Karpas-422 (cell line): Measurements from ENCODE around the gene TBX5. TPM values are rescaled to one million over a fixed set of nuclear protein-coding genes. Genes with fewer than 3 reads are reported as not detected.

Experiments used
- DNase-seq: peaks from one replicate; pipeline ENCODE4 v3.0.0-alpha.2; 2015
- H2AFZ ChIP-seq: fragments of 200-600 bp; sonication (generic); 2 replicates; pipeline ENCODE4 v1.6.1; 2014; ENCODE audit warnings: antibody characterized with exemption, low read length, mixed read lengths
- H3K27ac ChIP-seq: fragments of 200-600 bp; sonication (generic); 2 replicates; pipeline ENCODE4 v1.5.1; 2014; ENCODE audit warnings: mild to moderate bottlenecking, low read length, moderate library complexity
- H3K27me3 ChIP-seq: fragments of 200-600 bp; sonication (generic); 2 replicates; pipeline ENCODE4 v1.6.1; 2014; ENCODE audit warnings: low read length, mixed read lengths
- H3K36me3 ChIP-seq: fragments of 200-600 bp; sonication (generic); 2 replicates; pipeline ENCODE4 v1.6.1; 2014; ENCODE audit warnings: low read length, mixed read lengths; ENCODE audit not compliant: insufficient read depth
- H3K4me1 ChIP-seq: fragments of 200-600 bp; sonication (generic); 2 replicates; pipeline ENCODE4 v1.6.1; 2014; ENCODE audit warnings: mild to moderate bottlenecking, low read length, mixed read lengths
- H3K4me2 ChIP-seq: fragments of 200-600 bp; sonication (generic); 2 replicates; pipeline ENCODE4 v1.6.1; 2014; ENCODE audit warnings: low read length, low read depth, mild to moderate bottlenecking; ENCODE audit not compliant: poor library complexity, severe bottlenecking
- H3K4me3 ChIP-seq: fragments of 200-600 bp; sonication (generic); 2 replicates; pipeline ENCODE4 v1.5.1; 2014; ENCODE audit warnings: mild to moderate bottlenecking, antibody characterized with exemption, low read length, mixed read lengths
- H3K79me2 ChIP-seq: fragments of 200-600 bp; sonication (generic); 2 replicates; pipeline ENCODE4 v1.6.1; 2014; ENCODE audit warnings: mild to moderate bottlenecking, low read length, mixed read lengths
- H3K9ac ChIP-seq: fragments of 200-600 bp; sonication (generic); 2 replicates; pipeline ENCODE4 v1.6.0; 2014; ENCODE audit warnings: low read length
- H3K9me2 ChIP-seq: fragments of 200-600 bp; sonication (generic), shearing (Covaris generic); replicated peaks from 2 replicates; pipeline ENCODE4 v1.6.0; 2014; ENCODE audit warnings: mild to moderate bottlenecking, low read length, moderate library complexity; ENCODE audit not compliant: insufficient read depth
- H3K9me3 ChIP-seq: fragments of 300-700, 200-600 bp; sonication (generic); 2 replicates; pipeline ENCODE4 v1.6.1; 2014; ENCODE audit warnings: low read length, mixed read lengths
- H4K20me1 ChIP-seq: fragments of 200-600 bp; sonication (generic); 2 replicates; pipeline ENCODE4 v1.6.1; 2014; ENCODE audit warnings: mild to moderate bottlenecking, antibody characterized with exemption, low read length, low read depth; ENCODE audit not compliant: insufficient read depth
- total RNA-seq: library from RNA; depleted of rRNA; stranded (reverse); fragments of >200 nt; shearing (Covaris generic); gene quantifications from 2 replicates; pipeline ENCODE4 v1.2.3, GENCODE V29; 2014; ENCODE audit warnings: low replicate concordance

TBX5 gene
- total RNA-seq, 1 experiment from 2014 or later, result not detected

- Histone ChIP-seq H2AFZ (no peak overlapping the region), H3K9ac (no peak overlapping the region), H3K4me2 (no peak overlapping the region), H3K36me3 (no peaks in the 10 kb centered on the region), H4K20me1 (no peaks in the 10 kb centered on the region), H3K27ac (no peak overlapping the region), H3K27me3 (no peaks in the 10 kb centered on the region), H3K4me3 (no peak overlapping the region), H3K9me3 (no peaks in the 10 kb centered on the region), H3K9me2 (no peaks in the 10 kb centered on the region), H3K4me1 (no peaks in the 10 kb centered on the region), H3K79me2 (no peaks in the 10 kb centered on the region)
- no peak for DNase-seq
Observed at GRCh38 chr12:114445401-114446323, 39.7 kb upstream of the TBX5 start.

- no peak overlapping the region for H3K4me3 ChIP-seq
- H3K9me3 ChIP-seq, result no peaks in the 10 kb centered on the region
- no peak overlapping the region for H2AFZ ChIP-seq
- no peak overlapping the region for H3K9ac ChIP-seq
- no peak for DNase-seq
- no peaks in the 10 kb centered on the region for H3K79me2 ChIP-seq
- no peaks in the 10 kb centered on the region for H3K9me2 ChIP-seq
- H3K27me3 ChIP-seq, result no peaks in the 10 kb centered on the region
- no peaks in the 10 kb centered on the region for H4K20me1 ChIP-seq
- H3K4me2 ChIP-seq, result no peak overlapping the region
- H3K4me1 ChIP-seq, result no peaks in the 10 kb centered on the region
- no peak overlapping the region for H3K27ac ChIP-seq
- no peaks in the 10 kb centered on the region for H3K36me3 ChIP-seq
Observed at GRCh38 chr12:114444422-114445279, 38.7 kb upstream of the TBX5 start.

GRCh38 chr12:114443607-114444421 lies 37.9 kb upstream of the TBX5 start:
- no peaks in the 10 kb centered on the region for H3K9me3 ChIP-seq
- no peak overlapping the region for H3K27ac ChIP-seq
- no peak overlapping the region for H3K4me2 ChIP-seq
- no peaks in the 10 kb centered on the region for H3K27me3 ChIP-seq
- no peaks in the 10 kb centered on the region for H3K9me2 ChIP-seq
- no peaks in the 10 kb centered on the region for H3K4me1 ChIP-seq
- no peak overlapping the region for H2AFZ ChIP-seq
- H3K4me3 ChIP-seq, result no peak overlapping the region
- no peak for DNase-seq
- no peaks in the 10 kb centered on the region for H3K36me3 ChIP-seq
- H3K9ac ChIP-seq, result no peak overlapping the region
- H4K20me1 ChIP-seq, result no peaks in the 10 kb centered on the region
- no peaks in the 10 kb centered on the region for H3K79me2 ChIP-seq

- DNase-seq, result no peak
- no peak overlapping the region for H3K27ac ChIP-seq
- H4K20me1 ChIP-seq, result no peaks in the 10 kb centered on the region
- H3K9ac ChIP-seq, result no peak overlapping the region
- H2AFZ ChIP-seq, result no peak overlapping the region
- no peaks in the 10 kb centered on the region for H3K9me2 ChIP-seq
- H3K9me3 ChIP-seq, result no peaks in the 10 kb centered on the region
- no peak overlapping the region for H3K4me3 ChIP-seq
- H3K27me3 ChIP-seq, result no peaks in the 10 kb centered on the region
- no peak overlapping the region for H3K4me2 ChIP-seq
- no peaks in the 10 kb centered on the region for H3K36me3 ChIP-seq
- H3K4me1 ChIP-seq, result no peaks in the 10 kb centered on the region
- H3K79me2 ChIP-seq, result no peaks in the 10 kb centered on the region
Observed at GRCh38 chr12:114442578-114442977, 36.6 kb upstream of the TBX5 start.

GRCh38 chr12:114441545-114441944 lies 35.6 kb upstream of the TBX5 start:
- DNase-seq, result no peak
- H4K20me1 ChIP-seq, result no peaks in the 10 kb centered on the region
- no peak overlapping the region for H3K4me2 ChIP-seq
- H3K27ac ChIP-seq, result no peak overlapping the region
- no peak overlapping the region for H3K9ac ChIP-seq
- no peaks in the 10 kb centered on the region for H3K79me2 ChIP-seq
- H3K4me3 ChIP-seq, result no peak overlapping the region
- H3K4me1 ChIP-seq, result no peaks in the 10 kb centered on the region
- no peaks in the 10 kb centered on the region for H3K36me3 ChIP-seq
- no peak overlapping the region for H2AFZ ChIP-seq
- H3K9me2 ChIP-seq, result no peaks in the 10 kb centered on the region
- H3K27me3 ChIP-seq, result no peaks in the 10 kb centered on the region
- no peaks in the 10 kb centered on the region for H3K9me3 ChIP-seq

- Histone ChIP-seq H3K9me3 (no peaks in the 10 kb centered on the region), H3K4me1 (no peaks in the 10 kb centered on the region), H3K4me3 (no peak overlapping the region), H3K36me3 (no peaks in the 10 kb centered on the region), H3K9me2 (no peaks in the 10 kb centered on the region), H2AFZ (no peak overlapping the region), H3K27ac (no peak overlapping the region), H4K20me1 (no peaks in the 10 kb centered on the region), H3K79me2 (no peaks in the 10 kb centered on the region), H3K27me3 (no peaks in the 10 kb centered on the region), H3K9ac (no peak overlapping the region), H3K4me2 (no peak overlapping the region)
- DNase-seq, result no peak
Observed at GRCh38 chr12:114441039-114441383, 35.1 kb upstream of the TBX5 start.

GRCh38 chr12:114440270-114441038 lies 34.5 kb upstream of the TBX5 start:
- Histone ChIP-seq H3K27ac (no peak overlapping the region), H3K27me3 (no peaks in the 10 kb centered on the region), H3K4me1 (no peaks in the 10 kb centered on the region), H3K9ac (no peak overlapping the region), H3K4me2 (no peak overlapping the region), H2AFZ (no peak overlapping the region), H3K36me3 (no peaks in the 10 kb centered on the region), H3K4me3 (no peak overlapping the region), H4K20me1 (no peaks in the 10 kb centered on the region), H3K9me2 (no peaks in the 10 kb centered on the region), H3K9me3 (no peaks in the 10 kb centered on the region), H3K79me2 (no peaks in the 10 kb centered on the region)
- no peak for DNase-seq
